Uterus (tissue), 2 donors: ENCODE results near the gene ACE2.

Experiments used
- POLR2A ChIP-seq, 2 donors: fragments of 450-650 bp; IDR thresholded peaks; one replicate each; pipeline ENCODE4 v1.6.1; 2016; ENCODE audit warnings: antibody characterized with exemption in 2 of 2, mild to moderate bottlenecking in 1 of 2, moderate library complexity in 1 of 2
- TF ChIP-seq, protein P1 (sequence below), 4 experiments: fragments of 200-600 bp in 2 of 4; fragments of 450-650 bp in 2 of 4; sonication (generic) in 2 of 4; IDR thresholded peaks; one replicate each; pipeline ENCODE4 v1.5.1; 2016 to 2019; ENCODE audit warnings: antibody characterized with exemption in 4 of 4, mild to moderate bottlenecking in 2 of 4, moderate library complexity in 1 of 4

DNA sequence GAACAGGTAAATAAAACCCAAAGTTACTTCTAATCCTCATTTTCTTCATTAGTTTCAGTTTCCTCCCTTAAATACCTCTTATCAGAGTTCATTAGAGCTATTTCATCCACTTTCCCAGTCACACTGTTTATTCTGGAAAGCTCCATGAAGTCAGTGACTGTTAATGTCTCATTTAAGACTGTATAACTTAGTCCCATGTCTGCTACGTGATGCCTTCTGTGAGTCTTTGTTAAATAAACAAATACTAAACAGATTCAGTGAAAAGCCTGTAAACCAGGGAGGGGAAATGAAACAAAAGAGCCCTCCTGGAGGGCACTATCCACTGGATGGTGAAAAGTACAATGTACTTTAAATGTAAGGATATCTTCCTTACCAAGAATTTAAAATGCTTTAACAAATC is 24.7 kb downstream of the ACE2 start:
- no peak for TF ChIP-seq POLR2A (IDR thresholded peaks at IDR 0.05)
- TF ChIP-seq, protein P1, sequence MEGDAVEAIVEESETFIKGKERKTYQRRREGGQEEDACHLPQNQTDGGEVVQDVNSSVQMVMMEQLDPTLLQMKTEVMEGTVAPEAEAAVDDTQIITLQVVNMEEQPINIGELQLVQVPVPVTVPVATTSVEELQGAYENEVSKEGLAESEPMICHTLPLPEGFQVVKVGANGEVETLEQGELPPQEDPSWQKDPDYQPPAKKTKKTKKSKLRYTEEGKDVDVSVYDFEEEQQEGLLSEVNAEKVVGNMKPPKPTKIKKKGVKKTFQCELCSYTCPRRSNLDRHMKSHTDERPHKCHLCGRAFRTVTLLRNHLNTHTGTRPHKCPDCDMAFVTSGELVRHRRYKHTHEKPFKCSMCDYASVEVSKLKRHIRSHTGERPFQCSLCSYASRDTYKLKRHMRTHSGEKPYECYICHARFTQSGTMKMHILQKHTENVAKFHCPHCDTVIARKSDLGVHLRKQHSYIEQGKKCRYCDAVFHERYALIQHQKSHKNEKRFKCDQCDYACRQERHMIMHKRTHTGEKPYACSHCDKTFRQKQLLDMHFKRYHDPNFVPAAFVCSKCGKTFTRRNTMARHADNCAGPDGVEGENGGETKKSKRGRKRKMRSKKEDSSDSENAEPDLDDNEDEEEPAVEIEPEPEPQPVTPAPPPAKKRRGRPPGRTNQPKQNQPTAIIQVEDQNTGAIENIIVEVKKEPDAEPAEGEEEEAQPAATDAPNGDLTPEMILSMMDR (IDR thresholded peaks at IDR 0.05), result no peak
